OCI-LY7 (cell line): Measurements from ENCODE around the gene MAX. TPM values are rescaled to one million over a fixed set of nuclear protein-coding genes. Genes with fewer than 3 reads are reported as not detected.

Experiments used
- BruUV-seq: library from RNA; stranded (reverse); fragments of 400-500 nt; replicated peaks from 2 replicates; lab custom pipeline; 2021; lab: Mats Ljungman, UMichigan
- CTCF ChIA-PET: fragments of 300-600 bp; sonication (Branson Sonifier 250); formaldehyde crosslinking; loops from one replicate; lab custom pipeline; 2022; ENCODE audit warnings: antibody characterized with exemption; ENCODE audit not compliant: unreplicated experiment; lab: Charles Lee
- POLR2A ChIA-PET: fragments of 300-600 bp; sonication (Branson Sonifier 250); formaldehyde crosslinking; loops from one replicate; lab custom pipeline; 2022; ENCODE audit warnings: antibody characterized with exemption; lab: Charles Lee
- DNase-seq: peaks from one replicate; pipeline ENCODE4 v3.0.0-alpha.2; 2015; ENCODE audit warnings: low spot score
- H2AFZ ChIP-seq: fragments of 200-600 bp; sonication (generic), shearing (Covaris generic); 2 replicates; pipeline ENCODE4 v1.6.1; 2014; ENCODE audit warnings: mild to moderate bottlenecking, antibody characterized with exemption, low read length, moderate library complexity
- H3K27ac ChIP-seq: fragments of 200-600 bp; sonication (generic); 2 replicates; pipeline ENCODE4 v1.5.1; 2014; ENCODE audit warnings: mixed run types, low read depth, mild to moderate bottlenecking, moderate library complexity, low read length, inconsistent platforms; ENCODE audit not compliant: poor library complexity, severe bottlenecking
- H3K36me3 ChIP-seq: fragments of 200-600 bp; sonication (generic); 2 replicates; pipeline ENCODE4 v1.6.1; 2014; ENCODE audit warnings: mild to moderate bottlenecking, antibody characterized with exemption, low read length, moderate library complexity, mixed read lengths; ENCODE audit not compliant: insufficient read depth
- H3K4me1 ChIP-seq: fragments of 200-600 bp; sonication (generic); 2 replicates; pipeline ENCODE4 v1.5.1; 2014; ENCODE audit warnings: mild to moderate bottlenecking, low read length; ENCODE audit not compliant: insufficient read depth, poor library complexity, severe bottlenecking
- H3K4me2 ChIP-seq: fragments of 200-600 bp; sonication (generic); 2 replicates; pipeline ENCODE4 v1.6.1; 2014; ENCODE audit warnings: mild to moderate bottlenecking, low read length
- H3K4me3 ChIP-seq: fragments of 200-600 bp; sonication (generic); 2 replicates; pipeline ENCODE4 v1.5.1; 2014; ENCODE audit warnings: mild to moderate bottlenecking, low read depth, low read length; ENCODE audit not compliant: poor library complexity, severe bottlenecking
- H3K79me2 ChIP-seq: fragments of 200-600 bp; sonication (generic); 2 replicates; pipeline ENCODE4 v1.6.1; 2016; ENCODE audit warnings: low read depth, mild to moderate bottlenecking, low read length, moderate library complexity, mixed read lengths; ENCODE audit not compliant: insufficient read depth
- H3K9me2 ChIP-seq: fragments of 200-600 bp; sonication (generic); 2 replicates; pipeline ENCODE4 v1.6.1; 2016; ENCODE audit warnings: mild to moderate bottlenecking, low read length, mixed read lengths; ENCODE audit not compliant: insufficient read depth
- H3K9me3 ChIP-seq: fragments of 200-600 bp; sonication (generic); 2 replicates; pipeline ENCODE4 v1.6.1; 2014; ENCODE audit warnings: mild to moderate bottlenecking, mixed run types, low read length, mixed read lengths
- H4K20me1 ChIP-seq: fragments of 200-600 bp; sonication (generic); 2 replicates; pipeline ENCODE4 v1.6.1; 2014; ENCODE audit warnings: mild to moderate bottlenecking, antibody characterized with exemption, low read length, moderate library complexity, mixed read lengths; ENCODE audit not compliant: insufficient read depth
- CTCF ChIP-seq: fragments of 200-600 bp; sonication (generic); conservative IDR thresholded peaks from 2 replicates; pipeline ENCODE4 v1.5.1; 2014; ENCODE audit warnings: mild to moderate bottlenecking, antibody characterized with exemption, low read length, moderate library complexity, mixed read lengths
- EZH2phosphoT487 ChIP-seq: fragments of 200-600 bp; sonication (generic); IDR thresholded peaks from 2 replicates; pipeline ENCODE4 v1.6.1; 2018; ENCODE audit warnings: low read depth, borderline replicate concordance, mild to moderate bottlenecking, mixed run types, antibody characterized with exemption, low read length, moderate library complexity, mixed read lengths
- intact Hi-C: fragments of 100-400 bp; cut with micrococcal nuclease; formaldehyde crosslinking; loops from one replicate; pipeline ENCODE4 v1.10.0; 2022; ENCODE audit not compliant: unreplicated experiment
- total RNA-seq, 2 experiments: library from RNA; depleted of rRNA in 1 of 2; stranded (reverse); fragments of >200 nt in 1 of 2; shearing (Covaris generic) in 1 of 2; gene quantifications; 2 replicates each; pipeline ENCODE4 v1.2.3, GENCODE V29; 2014 to 2022

Gene MAX
- total RNA-seq, 2 experiments from 2014 or later: 58.3 to 94.1 TPM

DNA sequence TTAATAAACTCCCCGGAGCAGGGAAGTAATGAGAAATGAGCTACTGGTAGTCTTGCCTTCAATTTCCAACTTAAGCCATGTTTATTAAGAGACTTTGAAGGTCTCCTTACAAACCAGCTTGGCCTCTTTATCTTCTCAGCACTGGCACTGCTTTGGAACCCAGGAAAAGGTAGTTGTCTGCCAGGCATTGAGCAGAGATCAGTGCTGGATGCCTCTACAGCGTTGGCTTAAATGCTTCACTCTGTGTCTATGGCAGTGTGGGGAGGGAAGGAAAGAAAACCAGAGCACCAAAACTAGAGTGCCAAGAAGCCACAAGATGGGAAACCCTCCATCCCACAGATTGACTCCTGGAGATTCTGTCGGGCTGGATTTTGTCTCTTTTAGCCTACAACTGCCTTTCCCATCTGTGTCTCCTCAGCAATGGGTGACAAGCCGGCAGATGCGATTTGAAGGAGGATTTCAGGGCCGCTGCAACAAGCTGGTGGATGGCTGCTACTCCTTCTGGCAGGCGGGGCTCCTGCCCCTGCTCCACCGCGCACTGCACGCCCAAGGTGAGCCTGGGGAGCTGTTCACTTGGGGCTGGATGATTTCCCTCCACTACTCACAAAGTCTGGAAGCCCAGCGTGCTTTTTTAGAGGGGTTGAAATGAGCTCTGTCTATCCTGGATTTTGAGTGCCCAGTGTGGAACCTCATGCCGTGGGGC is 58.3 kb downstream of the MAX start:
- peaks cover 16% of the 10 kb centered on the region for H3K36me3 ChIP-seq
- H3K9me3 ChIP-seq: no peaks in the 10 kb centered on the region
- intact Hi-C loops: no loop called here
- H3K9me2 ChIP-seq: no peaks in the 10 kb centered on the region
- no peak overlapping the region for H2AFZ ChIP-seq
- CTCF ChIA-PET: no interaction called here
- BruUV-seq: no TSS peak
- POLR2A ChIA-PET: interaction anchor here (0.6 kb wide), 1 partner anchor 117 kb away, joined by 3 read pairs; no protein-coding TSS in a partner anchor
- H3K4me1 ChIP-seq: no peaks in the 10 kb centered on the region
- TF ChIP-seq CTCF (no peak), EZH2phosphoT487 (no peak)
- no peaks in the 10 kb centered on the region for H4K20me1 ChIP-seq
- H3K4me3 ChIP-seq: no peak overlapping the region
- no peak overlapping the region for H3K27ac ChIP-seq
- no peak overlapping the region for H3K4me2 ChIP-seq
- no peak for DNase-seq
- no peaks in the 10 kb centered on the region for H3K79me2 ChIP-seq

GRCh38 chr14:65042731-65043372 is 59.5 kb downstream of the MAX start:
- Histone ChIP-seq H3K4me2 (no peak overlapping the region), H3K9me2 (no peaks in the 10 kb centered on the region), H3K79me2 (no peaks in the 10 kb centered on the region), H3K27ac (no peak overlapping the region), H3K36me3 (peaks cover 16% of the 10 kb centered on the region), H2AFZ (no peak overlapping the region), H3K9me3 (no peaks in the 10 kb centered on the region), H4K20me1 (no peaks in the 10 kb centered on the region), H3K4me1 (no peaks in the 10 kb centered on the region), H3K4me3 (no peak overlapping the region)
- no TSS peak for BruUV-seq
- ChIA-PET CTCF (no interaction called here), POLR2A (no interaction called here)
- DNase-seq: no peak
- TF ChIP-seq CTCF (no peak), EZH2phosphoT487 (no peak)
- intact Hi-C loops: no loop called here

GRCh38 chr14:65042296-65042695 is 60.0 kb downstream of the MAX start:
- Histone ChIP-seq H3K36me3 (peaks cover 16% of the 10 kb centered on the region), H3K9me3 (no peaks in the 10 kb centered on the region), H2AFZ (no peak overlapping the region), H3K4me1 (no peaks in the 10 kb centered on the region), H3K27ac (no peak overlapping the region), H3K4me3 (no peak overlapping the region), H3K9me2 (no peaks in the 10 kb centered on the region), H3K4me2 (no peak overlapping the region), H4K20me1 (no peaks in the 10 kb centered on the region), H3K79me2 (no peaks in the 10 kb centered on the region)
- ChIA-PET POLR2A (no interaction called here), CTCF (no interaction called here)
- no TSS peak for BruUV-seq
- intact Hi-C loops: no loop called here
- DNase-seq: no peak
- TF ChIP-seq CTCF: no peak
- TF ChIP-seq EZH2phosphoT487: no peak
